Activated CD4-positive, alpha-beta T cell treated with anti-CD3 and anti-CD28 coated beads, Interleukin-2, amount 10 ng/mL, durations not matched to agents 24 days and 14 days (primary cell): ENCODE results near the gene CRELD2. TPM values are rescaled to one million over a fixed set of nuclear protein-coding genes. Genes with fewer than 3 reads are reported as not detected.

Experiments
- DNase-seq: peaks from one replicate; pipeline ENCODE4 v3.0.0; 2022
- H3K27ac Mint-ChIP-seq: one replicate; pipeline ENCODE4 v1.8.0; 2022; ENCODE audit warnings: mild to moderate bottlenecking, mixed read lengths
- H3K27me3 Mint-ChIP-seq: one replicate; pipeline ENCODE4 v1.8.0; 2022; ENCODE audit warnings: mixed read lengths
- H3K36me3 Mint-ChIP-seq: one replicate; pipeline ENCODE4 v1.8.0; 2022; ENCODE audit warnings: low read depth, mild to moderate bottlenecking, mixed read lengths
- H3K4me1 Mint-ChIP-seq: one replicate; pipeline ENCODE4 v1.8.0; 2021; ENCODE audit warnings: mixed read lengths
- H3K4me3 Mint-ChIP-seq: one replicate; pipeline ENCODE4 v1.8.0; 2022; ENCODE audit warnings: mild to moderate bottlenecking, moderate library complexity, mixed read lengths
- H3K9me3 Mint-ChIP-seq: one replicate; pipeline ENCODE4 v1.8.0; 2021; ENCODE audit warnings: mixed read lengths
- intact Hi-C: fragments of 100-400 bp; cut with micrococcal nuclease; formaldehyde crosslinking; loops from one replicate; pipeline ENCODE4 v1.15.1; 2023
- total RNA-seq: library from RNA; stranded (reverse); gene quantifications from 2 replicates; pipeline ENCODE4 v1.2.3, GENCODE V29; 2022

CRELD2 gene
- total RNA-seq, 1 donor from 2014 or later = 47.4 TPM

DNA sequence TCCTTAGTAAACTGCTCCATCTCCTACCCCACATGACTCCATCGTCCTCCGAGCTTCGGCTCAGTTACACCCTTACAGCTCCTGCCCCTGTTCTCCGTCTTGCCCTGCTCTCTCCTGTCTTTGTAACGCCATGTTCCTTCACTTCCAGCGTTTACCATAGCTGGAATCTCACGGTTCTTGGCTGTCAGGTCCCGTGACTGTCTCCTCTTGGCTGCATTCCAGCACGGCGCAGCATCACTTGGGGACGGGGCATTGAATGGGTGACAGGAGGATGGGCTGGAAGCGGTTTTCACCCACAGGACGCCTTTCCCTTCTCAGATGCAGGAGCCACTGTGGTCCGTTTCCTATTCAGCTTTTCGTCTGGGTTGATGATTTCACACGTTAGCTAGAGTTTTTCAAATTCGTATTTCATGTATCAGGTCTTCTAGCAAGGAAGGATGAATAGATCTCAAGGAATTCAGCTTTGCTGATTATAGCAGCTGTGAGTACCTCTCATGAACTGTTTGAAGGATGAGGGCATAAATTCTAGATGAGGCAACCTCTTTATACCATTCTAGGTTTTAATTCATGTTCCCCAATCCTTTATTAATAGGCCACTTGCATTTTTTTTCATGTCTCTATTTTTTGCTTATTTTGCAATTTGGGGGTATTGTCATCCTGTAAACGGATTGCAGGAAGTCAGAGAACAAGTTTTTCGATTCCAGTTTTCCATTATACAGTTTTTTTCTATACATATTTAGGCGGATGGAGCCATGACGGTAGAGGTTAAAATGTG, 35.7 kb upstream of the CRELD2 start:
- intact Hi-C loops = no loop called here
- H3K27me3 Mint-ChIP-seq = no peaks in the 10 kb centered on the region
- peaks cover 53% of the 10 kb centered on the region for H3K36me3 Mint-ChIP-seq
- peaks cover 20% of the 10 kb centered on the region for H3K4me1 Mint-ChIP-seq
- H3K4me3 Mint-ChIP-seq = no peak overlapping the region
- no peak overlapping the region for H3K27ac Mint-ChIP-seq
- no peak for DNase-seq
- H3K9me3 Mint-ChIP-seq = no peaks in the 10 kb centered on the region

- Mint-ChIP-seq H3K27me3 (no peaks in the 10 kb centered on the region), H3K27ac (no peak overlapping the region), H3K4me3 (no peak overlapping the region), H3K9me3 (no peaks in the 10 kb centered on the region), H3K4me1 (peaks cover 19% of the 10 kb centered on the region), H3K36me3 (peaks cover 55% of the 10 kb centered on the region)
- intact Hi-C loops = no loop called here
- DNase-seq = no peak
These were observed 35.2 kb upstream of the CRELD2 start for GRCh38 chr22:49883294-49883640.

- Mint-ChIP-seq H3K4me1 (peaks cover 19% of the 10 kb centered on the region), H3K4me3 (no peak overlapping the region), H3K27me3 (no peaks in the 10 kb centered on the region), H3K27ac (no peak overlapping the region), H3K9me3 (no peaks in the 10 kb centered on the region), H3K36me3 (peaks cover 57% of the 10 kb centered on the region)
- intact Hi-C loops = no loop called here
- DNase-seq = no peak
These were observed 34.4 kb upstream of the CRELD2 start for GRCh38 chr22:49884075-49884474.

DNA sequence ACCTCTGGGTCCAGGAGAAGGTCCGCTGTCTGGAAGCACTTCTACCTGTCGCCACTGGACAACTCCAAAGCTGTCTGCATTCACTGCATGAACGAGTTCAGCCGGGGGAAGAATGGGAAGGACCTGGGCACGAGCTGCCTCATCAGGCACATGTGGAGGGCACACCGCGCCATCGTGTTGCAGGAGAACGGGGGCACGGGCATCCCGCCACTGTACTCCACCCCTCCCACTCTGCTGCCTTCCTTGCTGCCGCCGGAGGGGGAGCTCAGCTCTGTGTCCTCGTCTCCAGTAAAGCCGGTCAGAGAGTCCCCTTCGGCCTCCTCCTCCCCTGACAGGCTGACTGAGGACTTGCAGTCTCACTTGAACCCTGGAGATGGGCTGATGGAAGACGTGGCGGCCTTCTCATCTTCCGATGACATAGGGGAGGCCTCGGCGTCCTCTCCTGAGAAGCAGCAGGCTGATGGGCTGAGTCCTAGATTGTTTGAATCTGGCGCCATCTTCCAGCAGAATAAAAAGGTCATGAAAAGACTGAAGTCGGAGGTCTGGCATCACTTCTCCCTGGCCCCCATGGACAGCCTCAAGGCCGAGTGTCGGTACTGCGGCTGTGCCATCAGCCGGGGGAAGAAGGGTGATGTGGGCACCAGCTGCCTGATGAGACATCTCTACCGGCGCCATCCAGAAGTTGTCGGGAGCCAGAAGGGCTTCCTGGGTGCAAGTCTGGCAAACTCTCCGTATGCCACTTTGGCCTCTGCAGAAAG, 33.8 kb upstream of the CRELD2 start:
- Mint-ChIP-seq H3K4me1 (peaks cover 19% of the 10 kb centered on the region), H3K9me3 (no peaks in the 10 kb centered on the region), H3K36me3 (peaks cover 61% of the 10 kb centered on the region), H3K27me3 (no peaks in the 10 kb centered on the region), H3K4me3 (no peak overlapping the region), H3K27ac (no peak overlapping the region)
- DNase-seq = no peak
- intact Hi-C loops = no loop called here

- Mint-ChIP-seq H3K27me3 (no peaks in the 10 kb centered on the region), H3K4me1 (peaks cover 14% of the 10 kb centered on the region), H3K36me3 (peaks cover 65% of the 10 kb centered on the region), H3K27ac (no peak overlapping the region), H3K4me3 (no peak overlapping the region), H3K9me3 (no peaks in the 10 kb centered on the region)
- DNase-seq = no peak
- intact Hi-C loops = no loop called here
These were observed 33.2 kb upstream of the CRELD2 start for GRCh38 chr22:49885281-49885680.

GRCh38 chr22:49885881-49886280, 32.6 kb upstream of the CRELD2 start:
- H3K4me3 Mint-ChIP-seq = no peak overlapping the region
- H3K4me1 Mint-ChIP-seq = peaks cover 10% of the 10 kb centered on the region
- H3K9me3 Mint-ChIP-seq = no peaks in the 10 kb centered on the region
- no peak for DNase-seq
- intact Hi-C loops = no loop called here
- no peaks in the 10 kb centered on the region for H3K27me3 Mint-ChIP-seq
- no peak overlapping the region for H3K27ac Mint-ChIP-seq
- H3K36me3 Mint-ChIP-seq = peaks cover 69% of the 10 kb centered on the region

GRCh38 chr22:49886346-49887063, 31.9 kb upstream of the CRELD2 start:
- H3K36me3 Mint-ChIP-seq = peaks cover 74% of the 10 kb centered on the region
- peaks cover 12% of the 10 kb centered on the region for H3K4me1 Mint-ChIP-seq
- H3K4me3 Mint-ChIP-seq = no peak overlapping the region
- no peak overlapping the region for H3K27ac Mint-ChIP-seq
- peaks cover 3% of the 10 kb centered on the region for H3K9me3 Mint-ChIP-seq
- DNase-seq = no peak
- intact Hi-C loops = no loop called here
- H3K27me3 Mint-ChIP-seq = no peaks in the 10 kb centered on the region

GRCh38 chr22:49887064-49887451, 31.4 kb upstream of the CRELD2 start:
- Mint-ChIP-seq H3K27me3 (no peaks in the 10 kb centered on the region), H3K4me1 (peaks cover 7% of the 10 kb centered on the region), H3K27ac (no peak overlapping the region), H3K4me3 (no peak overlapping the region), H3K36me3 (peaks cover 74% of the 10 kb centered on the region), H3K9me3 (peaks cover 3% of the 10 kb centered on the region)
- no peak for DNase-seq
- intact Hi-C loops = no loop called here

GRCh38 chr22:49887702-49888101, 30.7 kb upstream of the CRELD2 start:
- intact Hi-C loops = no loop called here
- H3K27me3 Mint-ChIP-seq = no peaks in the 10 kb centered on the region
- no peak for DNase-seq
- peaks cover 78% of the 10 kb centered on the region for H3K36me3 Mint-ChIP-seq
- H3K27ac Mint-ChIP-seq = no peak overlapping the region
- H3K4me1 Mint-ChIP-seq = peaks cover 7% of the 10 kb centered on the region
- no peak overlapping the region for H3K4me3 Mint-ChIP-seq
- peaks cover 3% of the 10 kb centered on the region for H3K9me3 Mint-ChIP-seq

- intact Hi-C loops = no loop called here
- no peak for DNase-seq
- no peak overlapping the region for H3K27ac Mint-ChIP-seq
- H3K9me3 Mint-ChIP-seq = peaks cover 3% of the 10 kb centered on the region
- H3K27me3 Mint-ChIP-seq = no peaks in the 10 kb centered on the region
- H3K4me1 Mint-ChIP-seq = peaks cover 4% of the 10 kb centered on the region
- H3K36me3 Mint-ChIP-seq = peaks cover 75% of the 10 kb centered on the region
- no peak overlapping the region for H3K4me3 Mint-ChIP-seq
These were observed 29.4 kb upstream of the CRELD2 start for GRCh38 chr22:49889071-49889470.

DNA sequence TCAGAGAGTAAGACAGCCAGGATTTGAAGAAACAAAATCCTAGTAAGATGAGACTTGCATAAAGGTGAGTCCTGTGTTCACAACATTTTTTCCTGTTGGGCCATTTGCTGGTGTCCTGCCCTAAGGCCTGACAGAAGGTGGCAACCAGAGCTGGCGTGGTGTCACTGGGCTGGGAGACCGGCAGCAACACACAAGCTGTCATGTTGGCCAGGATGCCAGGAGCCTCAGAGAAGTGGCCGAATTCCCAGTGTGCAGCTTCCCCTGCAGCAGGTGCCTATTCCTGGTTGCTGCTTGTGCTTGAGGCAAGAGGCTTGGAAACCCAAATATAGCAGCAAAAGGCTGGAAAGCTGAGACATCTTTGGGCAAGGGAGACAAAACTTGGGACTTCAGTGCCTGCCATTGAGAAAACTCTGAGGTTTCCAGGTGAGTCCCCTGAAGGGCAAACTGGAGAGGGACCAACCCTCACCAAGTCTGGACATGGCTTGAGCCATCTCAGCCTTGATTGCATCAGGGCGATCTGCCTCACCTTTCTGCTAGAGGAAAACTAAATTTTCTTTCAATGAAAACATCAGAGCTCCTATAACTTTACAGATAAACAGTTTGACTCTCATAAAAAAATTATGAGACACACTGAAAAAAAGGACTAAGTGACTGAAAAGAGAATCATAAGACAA, 26.1 kb upstream of the CRELD2 start:
- H3K9me3 Mint-ChIP-seq = peaks cover 3% of the 10 kb centered on the region

DNA sequence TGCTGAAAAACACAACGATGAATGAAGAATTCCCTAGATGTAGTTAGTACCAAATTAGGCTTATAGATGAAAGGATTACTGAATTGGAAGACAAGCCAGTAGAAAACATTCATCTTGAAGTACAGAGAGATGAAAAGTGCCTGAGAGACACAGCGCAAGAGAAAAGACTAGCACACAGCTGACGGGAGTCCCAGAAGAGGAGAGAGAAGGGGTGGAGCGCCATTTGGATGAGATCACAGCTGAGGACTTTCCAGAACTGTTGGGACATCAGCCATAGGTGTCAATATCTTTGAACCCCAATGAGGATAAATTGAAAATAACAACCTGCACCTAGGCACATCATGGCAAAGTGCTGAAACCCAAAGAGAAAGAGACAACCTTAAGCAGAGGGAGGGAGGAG, 25.4 kb upstream of the CRELD2 start:
- peaks cover 3% of the 10 kb centered on the region for H3K9me3 Mint-ChIP-seq
- H3K27ac Mint-ChIP-seq = no peak overlapping the region
- DNase-seq = no peak
- no peak overlapping the region for H3K4me3 Mint-ChIP-seq
- peaks cover 60% of the 10 kb centered on the region for H3K36me3 Mint-ChIP-seq
- intact Hi-C loops = no loop called here
- peaks cover 4% of the 10 kb centered on the region for H3K4me1 Mint-ChIP-seq
- no peaks in the 10 kb centered on the region for H3K27me3 Mint-ChIP-seq

More for the DNA sequence above, 26.1 kb upstream of the CRELD2 start:
- Mint-ChIP-seq H3K4me1 (peaks cover 4% of the 10 kb centered on the region), H3K27ac (no peak overlapping the region), H3K36me3 (peaks cover 67% of the 10 kb centered on the region), H3K27me3 (no peaks in the 10 kb centered on the region), H3K4me3 (no peak overlapping the region)
- intact Hi-C loops = no loop called here
- no peak for DNase-seq

- Mint-ChIP-seq H3K9me3 (peaks cover 3% of the 10 kb centered on the region), H3K27ac (peak overlapping the region; percentile 4), H3K27me3 (no peaks in the 10 kb centered on the region), H3K36me3 (peaks cover 53% of the 10 kb centered on the region), H3K4me1 (peaks cover 4% of the 10 kb centered on the region), H3K4me3 (no peak overlapping the region)
- no peak for DNase-seq
- intact Hi-C loops = no loop called here
These were observed 23.9 kb upstream of the CRELD2 start for GRCh38 chr22:49894322-49895054.
